HG02763 (cell line): ENCODE results near the gene ARSI.

Experiments
- ATAC-seq: cut with Tn5 transposase; IDR thresholded peaks from one replicate; pipeline ENCODE4 v1.9.1; 2021; ENCODE audit warnings: mild to moderate bottlenecking, moderate library complexity; ENCODE audit not compliant: unreplicated experiment

The ARSI gene

DNA sequence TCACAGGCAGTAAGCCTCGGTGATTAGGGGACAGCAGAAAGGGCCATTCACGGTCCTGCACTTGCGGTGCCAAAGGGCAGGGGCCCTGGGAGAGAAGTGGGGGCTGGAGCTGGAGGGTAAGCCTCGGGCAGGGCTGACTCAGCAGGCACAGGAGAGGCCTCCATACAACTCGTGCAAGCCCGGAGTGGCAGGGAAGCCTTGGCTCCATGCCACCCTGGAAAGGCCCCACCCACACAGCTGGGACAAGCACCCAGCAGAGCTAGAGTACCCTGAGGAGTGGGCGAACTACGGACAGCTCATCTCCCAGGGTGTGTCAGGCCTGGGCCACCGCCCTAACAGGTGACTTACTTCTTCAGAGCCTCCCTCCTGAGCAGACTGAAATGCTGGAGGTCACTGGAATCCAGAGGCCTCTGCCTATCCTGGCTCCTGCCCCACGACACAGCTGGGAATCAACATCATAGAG, 7.5 kb downstream of the ARSI start:
- no peak for ATAC-seq

GRCh38 chr5:150294551-150295071, 8.1 kb downstream of the ARSI start:
- ATAC-seq, result no peak

DNA sequence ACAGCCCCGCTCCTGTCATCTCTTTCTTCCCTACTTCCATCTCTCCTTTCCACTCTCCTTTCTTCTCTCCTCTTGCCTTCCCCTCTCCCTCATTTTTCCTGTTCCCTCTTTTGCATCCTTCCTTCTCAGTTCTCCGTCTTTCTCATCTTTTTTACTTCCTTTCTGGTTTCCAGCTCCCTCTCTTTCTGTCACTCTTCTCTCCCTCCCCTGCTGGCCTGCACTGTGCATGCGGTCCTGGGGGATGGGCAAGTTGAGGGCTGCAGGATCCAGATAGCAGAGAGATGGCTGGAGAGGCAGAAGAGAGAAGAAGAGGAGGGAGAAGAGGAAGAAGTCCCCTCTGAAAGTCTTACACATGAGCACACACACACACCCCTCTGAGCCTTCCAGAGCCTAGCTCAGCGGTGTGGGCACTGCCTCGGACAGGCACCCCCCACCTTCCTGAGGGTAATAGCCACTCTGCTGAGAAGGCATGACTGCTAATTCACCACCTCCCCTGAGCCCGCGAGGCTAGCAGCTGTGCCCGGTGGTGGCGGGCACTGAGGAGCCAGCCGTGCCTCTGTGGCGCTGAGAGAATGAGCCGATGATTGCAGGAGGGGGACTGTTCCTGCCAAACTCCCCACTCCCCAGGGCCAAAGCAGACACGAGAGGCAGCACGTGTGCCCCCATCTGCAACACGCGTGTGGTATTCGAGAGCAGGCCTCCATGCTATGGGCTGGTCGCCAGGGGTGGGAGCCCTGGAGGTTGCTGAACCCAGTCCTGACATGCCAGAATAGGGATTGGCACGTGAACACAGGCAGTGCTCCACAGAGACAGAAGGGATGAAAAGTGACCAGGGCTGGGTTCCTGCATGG, 9.4 kb downstream of the ARSI start:
- no peak for ATAC-seq

DNA sequence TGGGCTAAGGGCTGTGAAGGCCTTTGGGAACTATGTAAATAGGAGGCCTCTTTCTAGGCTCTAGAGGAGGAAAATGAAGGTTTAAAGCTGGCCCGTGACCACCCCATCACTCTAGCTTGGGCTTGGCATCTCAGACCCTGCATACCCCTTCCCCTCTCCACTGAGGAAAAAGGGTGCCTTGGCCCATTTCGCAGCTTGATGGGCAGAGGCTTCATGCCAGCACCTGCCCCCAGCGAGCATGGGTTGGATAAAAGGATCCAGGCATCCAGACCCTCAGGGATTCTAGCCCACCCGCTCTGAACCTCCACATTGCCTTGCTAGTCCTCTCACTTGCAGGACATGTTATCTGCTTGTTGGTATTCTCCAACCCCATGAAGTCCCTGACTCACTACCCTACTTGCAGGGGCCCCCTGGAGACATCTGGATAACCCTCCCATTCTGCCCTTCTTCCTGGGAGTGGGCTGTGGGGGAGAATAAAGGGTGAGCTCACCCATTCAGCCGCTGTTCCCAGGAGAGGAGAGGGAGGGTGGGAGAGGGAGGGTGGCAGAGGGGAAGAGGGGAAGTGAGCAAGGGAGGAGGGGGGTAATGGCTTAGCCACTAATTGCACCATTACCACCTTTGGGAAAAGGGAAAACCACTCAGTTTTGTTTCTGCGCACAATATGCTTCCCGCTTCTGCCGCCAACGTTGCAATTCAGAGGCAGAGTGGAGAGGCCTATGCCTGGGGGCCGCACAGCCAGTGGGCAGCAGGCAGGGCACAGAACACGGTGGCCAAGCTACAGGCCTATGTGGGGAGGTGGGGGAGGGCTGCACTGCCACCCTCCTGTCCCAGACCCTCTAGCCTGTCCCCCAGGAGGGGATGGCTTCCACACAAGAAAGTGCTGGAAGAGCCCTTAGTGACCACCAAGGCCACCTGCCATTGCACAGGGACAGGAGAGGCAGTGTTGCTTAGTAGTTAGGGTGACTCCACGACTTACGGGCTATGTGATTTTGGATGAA, 11.0 kb downstream of the ARSI start:
- ATAC-seq, result no peak

- ATAC-seq, result no peak
Measured at GRCh38 chr5:150289551-150290390, 12.9 kb downstream of the ARSI start, which contains the start of gene CAMK2A. Gene CAMK2A, minus strand, starts transcription at chr5:150289773. Its CDS starts 148 bp downstream, at chr5:150289625.

DNA sequence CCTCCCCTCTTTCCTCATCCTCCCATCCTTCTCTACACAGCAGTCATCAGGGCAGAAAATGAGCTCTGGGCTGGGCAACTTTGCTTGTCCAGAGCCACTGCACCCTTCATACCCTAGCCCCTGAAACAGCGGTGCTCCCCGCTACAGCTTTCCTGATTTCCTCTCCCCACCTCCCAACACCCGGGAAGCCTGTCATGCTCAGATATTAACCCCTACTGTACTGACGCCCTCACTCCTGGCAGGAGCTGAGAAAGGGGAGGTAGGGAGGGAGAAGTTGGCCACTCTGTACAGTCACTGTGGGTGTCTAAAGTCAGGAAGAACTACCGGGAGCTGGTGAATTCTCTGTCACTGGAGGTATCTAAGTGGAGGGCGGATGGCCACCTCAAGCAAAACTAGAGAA, 13.9 kb downstream of the ARSI start:
- no peak for ATAC-seq

- no peak for ATAC-seq
Measured at GRCh38 chr5:150288361-150288760, 14.3 kb downstream of the ARSI start.

- no peak for ATAC-seq
Measured at GRCh38 chr5:150286820-150287219, 15.9 kb downstream of the ARSI start.

DNA sequence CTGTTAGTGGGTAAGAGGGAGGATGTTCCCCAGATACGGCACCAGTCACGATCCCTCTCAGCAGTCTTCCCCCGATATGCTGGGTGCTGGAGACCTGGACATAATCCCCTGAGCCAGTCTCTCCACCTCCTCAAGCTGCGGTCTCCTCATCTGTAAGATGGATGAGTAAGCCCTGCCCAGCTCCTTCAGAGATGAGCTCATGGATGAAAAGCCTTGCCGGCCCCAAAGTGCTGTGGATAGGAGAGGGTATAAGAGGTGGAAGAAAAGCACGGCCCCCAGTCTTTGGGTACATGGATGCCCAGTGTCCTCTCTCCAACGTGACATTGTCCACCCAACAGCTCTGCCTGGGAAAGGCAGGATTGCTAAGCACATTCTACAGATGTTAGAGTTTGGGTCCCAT, 17.6 kb downstream of the ARSI start:
- ATAC-seq, result no peak

- no peak for ATAC-seq
Measured at GRCh38 chr5:150284311-150284710, 18.4 kb downstream of the ARSI start.

- ATAC-seq, result no peak
Measured at GRCh38 chr5:150283904-150284303, 18.8 kb downstream of the ARSI start.

DNA sequence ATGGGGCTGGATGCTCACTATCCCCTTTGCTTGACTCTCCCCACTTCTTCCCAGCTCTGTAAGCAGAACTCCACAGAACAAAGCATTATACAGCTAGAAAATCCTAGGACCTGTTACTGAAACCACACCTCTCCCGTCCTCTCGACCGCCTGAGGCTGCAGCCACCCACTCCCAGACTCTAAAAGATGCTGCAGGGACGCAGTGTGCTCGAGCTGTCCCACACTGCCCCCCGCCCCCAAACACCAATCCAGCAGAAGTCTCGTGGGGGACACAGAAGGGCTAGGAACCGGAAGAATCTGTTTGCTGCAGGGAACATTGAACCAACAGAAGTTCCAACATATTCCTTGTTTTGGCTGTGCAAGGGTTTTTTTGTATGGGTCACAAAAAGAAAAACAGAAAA, 20.7 kb downstream of the ARSI start:
- ATAC-seq, result no peak

GRCh38 chr5:150279330-150280020, 23.2 kb downstream of the ARSI start:
- no peak for ATAC-seq

DNA sequence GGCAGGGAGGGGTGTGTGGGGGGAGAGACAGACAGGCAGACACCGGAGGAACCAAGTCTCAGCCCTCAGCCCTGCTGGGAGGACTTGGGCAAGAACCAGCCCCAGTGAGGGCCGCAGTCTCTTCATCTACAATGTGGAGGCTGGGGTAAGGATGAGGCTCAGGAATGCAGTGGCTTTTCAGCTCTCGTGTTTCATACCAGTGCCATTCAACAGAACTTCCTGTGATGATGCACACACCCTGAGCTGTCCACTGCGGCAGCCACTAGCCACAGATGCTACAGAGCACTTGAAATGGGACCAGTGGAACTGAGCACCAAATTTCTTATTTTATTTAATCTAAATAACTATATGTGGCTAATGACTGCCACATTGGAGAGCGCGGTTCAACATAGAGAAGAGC, 23.8 kb downstream of the ARSI start:
- no peak for ATAC-seq

GRCh38 chr5:150278046-150278730, 24.5 kb downstream of the ARSI start:
- no peak for ATAC-seq

- no peak for ATAC-seq
Measured at GRCh38 chr5:150277043-150277442, 25.7 kb downstream of the ARSI start.

- ATAC-seq, result no peak
Measured at GRCh38 chr5:150274811-150275210, 27.9 kb downstream of the ARSI start.

DNA sequence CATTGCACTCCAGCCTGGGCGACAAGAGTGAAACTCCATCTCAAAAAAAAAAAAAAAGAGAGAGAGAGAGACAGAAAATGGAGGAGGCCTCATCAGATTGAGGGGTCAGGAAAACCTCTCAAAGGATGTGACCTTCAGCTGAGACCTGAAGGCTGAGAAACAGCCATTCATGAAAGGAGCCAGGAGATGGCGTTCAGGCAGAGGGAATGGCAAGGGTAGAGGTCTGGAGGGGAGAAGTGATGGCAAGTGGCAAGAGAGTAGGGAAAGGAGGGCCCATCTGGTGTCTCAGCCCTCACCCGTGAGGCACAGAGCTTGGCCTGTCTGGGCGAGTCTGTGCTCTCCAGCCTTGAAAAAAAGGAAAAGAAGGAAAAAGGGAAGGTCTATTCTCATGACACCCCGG, 30.2 kb downstream of the ARSI start:
- ATAC-seq, result no peak

GRCh38 chr5:150271923-150272322, 30.8 kb downstream of the ARSI start:
- no peak for ATAC-seq
